Erythroblast (primary cell): ENCODE data around the gene CHCHD1.

Experiments
- GATA1 ChIP-seq: IDR thresholded peaks from 2 replicates; pipeline ENCODE4 v1.6.1; 2011; ENCODE audit warnings: low read depth, mild to moderate bottlenecking, control low read depth, low read length, moderate library complexity
- POLR2A ChIP-seq: IDR thresholded peaks from 2 replicates; pipeline ENCODE4 v1.6.1; 2011; ENCODE audit warnings: mild to moderate bottlenecking, low read length

- TF ChIP-seq POLR2A = no peak
- no peak for TF ChIP-seq GATA1
These were observed 31.5 kb downstream of the CHCHD1 start for GRCh38 chr10:73813333-73813732.
